ENCODE results near the gene BRD3.

Gene BRD3

GRCh38 chr9:134054891-134055811, 12.7 kb downstream of the BRD3 start:
- no peak for DNase-seq (ENCODE audit: low read depth, low spot score)

GRCh38 chr9:134053941-134054761, 13.7 kb downstream of the BRD3 start:
- DNase-seq (ENCODE audit: low read depth, low spot score) = no peak

- no peak for DNase-seq (ENCODE audit: low read depth, low spot score)
Measured at GRCh38 chr9:134053401-134053871, 14.4 kb downstream of the BRD3 start.

GRCh38 chr9:134052941-134053340, 14.9 kb downstream of the BRD3 start:
- DNase-seq (ENCODE audit: low read depth, low spot score) = no peak

GRCh38 chr9:134052491-134052890, 15.3 kb downstream of the BRD3 start:
- DNase-seq (ENCODE audit: low read depth, low spot score) = no peak

- no peak for DNase-seq (ENCODE audit: low read depth, low spot score)
Measured at GRCh38 chr9:134051319-134051718, 16.5 kb downstream of the BRD3 start.

- no peak for DNase-seq (ENCODE audit: low read depth, low spot score)
Measured at GRCh38 chr9:134050726-134051125, 17.1 kb downstream of the BRD3 start.

- no peak for DNase-seq (ENCODE audit: low read depth, low spot score)
Measured at GRCh38 chr9:134049772-134050588, 17.8 kb downstream of the BRD3 start.

GRCh38 chr9:134049236-134049635, 18.6 kb downstream of the BRD3 start:
- peak; percentile 30 for DNase-seq (ENCODE audit: low read depth, low spot score)

GRCh38 chr9:134048582-134048968, 19.3 kb downstream of the BRD3 start:
- DNase-seq (ENCODE audit: low read depth, low spot score) = no peak

GRCh38 chr9:134047868-134048581, 19.8 kb downstream of the BRD3 start:
- DNase-seq (ENCODE audit: low read depth, low spot score) = no peak

GRCh38 chr9:134046894-134047681, 20.7 kb downstream of the BRD3 start:
- no peak for DNase-seq (ENCODE audit: low read depth, low spot score)

- no peak for DNase-seq (ENCODE audit: low read depth, low spot score)
Measured at GRCh38 chr9:134045841-134046544, 21.8 kb downstream of the BRD3 start.

GRCh38 chr9:134044944-134045343, 22.9 kb downstream of the BRD3 start:
- no peak for DNase-seq (ENCODE audit: low read depth, low spot score)

GRCh38 chr9:134043531-134043988, 24.3 kb downstream of the BRD3 start:
- DNase-seq (ENCODE audit: low read depth, low spot score) = no peak

GRCh38 chr9:134041649-134041962, 26.2 kb downstream of the BRD3 start:
- no peak for DNase-seq (ENCODE audit: low read depth, low spot score)

GRCh38 chr9:134040781-134041648, 26.8 kb downstream of the BRD3 start:
- DNase-seq (ENCODE audit: low read depth, low spot score) = peak; percentile 16

GRCh38 chr9:134040176-134040565, 27.7 kb downstream of the BRD3 start:
- DNase-seq (ENCODE audit: low read depth, low spot score) = no peak
